A549 treated with CpdA at 1 μM for 4 hours (cell line): Measurements from ENCODE around the gene CLEC11A. TPM values are rescaled to one million over a fixed set of nuclear protein-coding genes. Genes with fewer than 3 reads are reported as not detected.

ENCODE experiments used
- total RNA-seq: library from RNA; stranded (reverse); fragments of 200-300 nt; extraction: Qiagen RNA extraction; gene quantifications from 5 replicates; pipeline ENCODE4 v1.2.3, GENCODE V29; 2022; ENCODE audit warnings: low read depth

CLEC11A gene, protein sequence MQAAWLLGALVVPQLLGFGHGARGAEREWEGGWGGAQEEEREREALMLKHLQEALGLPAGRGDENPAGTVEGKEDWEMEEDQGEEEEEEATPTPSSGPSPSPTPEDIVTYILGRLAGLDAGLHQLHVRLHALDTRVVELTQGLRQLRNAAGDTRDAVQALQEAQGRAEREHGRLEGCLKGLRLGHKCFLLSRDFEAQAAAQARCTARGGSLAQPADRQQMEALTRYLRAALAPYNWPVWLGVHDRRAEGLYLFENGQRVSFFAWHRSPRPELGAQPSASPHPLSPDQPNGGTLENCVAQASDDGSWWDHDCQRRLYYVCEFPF
- 5.1 to 9.7 TPM (median 9.2 TPM) in 5 replicates for total RNA-seq

GRCh38 chr19:50723069-50723468 lies at the start of gene CLEC11A:
TSS of gene CLEC11A (plus strand) at chr19:50723364. CDS start at chr19:50723526, 162 bp downstream.

DNA sequence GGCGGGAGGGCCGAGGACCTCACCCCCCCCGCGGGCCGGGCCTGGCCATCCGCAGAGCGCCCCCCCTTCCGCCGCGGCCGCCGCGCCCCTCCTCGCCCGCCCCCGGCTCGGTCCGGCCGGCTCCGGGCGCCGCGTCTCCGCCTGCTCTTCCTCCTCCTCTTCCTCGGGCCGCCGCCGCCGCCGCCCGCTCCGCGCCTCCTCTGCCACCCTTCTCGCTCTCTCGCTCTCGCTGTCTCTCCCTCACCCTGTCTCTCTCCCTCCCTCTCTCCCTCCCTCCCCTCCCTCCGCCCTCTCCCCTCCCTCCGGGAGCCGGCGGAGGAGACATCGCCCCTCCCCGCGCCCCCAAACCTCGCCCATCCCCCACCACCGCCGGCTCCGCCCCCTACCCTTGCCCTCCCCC lies 3.6 kb upstream of the CLEC11A start, which contains the start of gene SHANK1:
Gene SHANK1 (minus strand): TSS at position 237 of the 400 bp plus-strand sequence. CDS start 2,883 bp downstream, outside the sequence.

DNA sequence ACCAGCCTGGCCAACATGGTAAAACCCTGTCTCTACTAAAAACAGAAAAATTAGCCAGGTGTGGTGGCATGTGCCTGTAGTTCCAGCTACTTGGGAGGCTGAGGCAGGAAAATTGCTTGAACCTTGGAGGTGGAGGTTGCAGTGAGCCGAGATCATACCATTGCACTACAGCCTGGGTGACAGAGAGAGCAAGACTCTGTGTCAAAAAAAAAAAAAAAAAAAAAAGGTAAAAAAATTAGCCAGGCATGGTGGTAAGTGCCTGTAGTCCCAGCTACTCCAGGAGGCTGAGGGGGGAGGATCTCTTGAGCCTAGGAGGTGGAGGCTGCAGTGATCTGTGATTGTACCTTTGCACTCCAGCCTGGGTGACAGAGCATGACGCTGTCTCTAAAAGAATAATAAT lies 47.0 kb downstream of the CLEC11A start, which contains the start of gene GPR32:
Gene GPR32 (plus strand): TSS at position 301 of the 400 bp plus-strand sequence. CDS start 137 bp downstream, outside the sequence.

Other genes with a start within 250 kb of the CLEC11A start
- 104 to 161 TPM (median 149 TPM) in 5 replicates for gene EMC10, start 246.9 kb upstream of the CLEC11A start, total RNA-seq
- 1.9 to 2.3 TPM (median 2.2 TPM) in 5 replicates for gene GARIN5A, start 246.5 kb upstream of the CLEC11A start, total RNA-seq
- gene JOSD2, start 212.2 kb upstream of the CLEC11A start, total RNA-seq, result 52.1 to 89.0 TPM (median 82.4 TPM) in 5 replicates
- gene ASPDH, start 209.5 kb upstream of the CLEC11A start, total RNA-seq, result not detected in 5 replicates
- 0.31 to 0.76 TPM (median 0.60 TPM) in 5 replicates for gene LRRC4B, start 154.9 kb upstream of the CLEC11A start, total RNA-seq
- 0.36 to 0.76 TPM (median 0.51 TPM) in 5 replicates for gene SYT3, start 83.5 kb upstream of the CLEC11A start, total RNA-seq
- gene C19orf81, start 73.9 kb upstream of the CLEC11A start, total RNA-seq, result 4.4 to 11.2 TPM (median 9.5 TPM) in 5 replicates
- 0.07 to 0.35 TPM (median 0.20 TPM) in 5 replicates for gene SHANK1, start 3.6 kb upstream of the CLEC11A start, total RNA-seq
- not detected in 5 replicates for gene GPR32, start 47.1 kb downstream of the CLEC11A start, total RNA-seq
- not detected in 5 replicates for gene ACP4, start 67.1 kb downstream of the CLEC11A start, total RNA-seq
- gene KLK1, start 100.4 kb downstream of the CLEC11A start, total RNA-seq, result 0.10 to 0.41 TPM (median 0.16 TPM) in 3 of 5 replicates, not detected in the others
- gene KLK15, start 110.2 kb downstream of the CLEC11A start, total RNA-seq, result not detected in 5 replicates
- not detected in 5 replicates for gene KLK3, start 131.6 kb downstream of the CLEC11A start, total RNA-seq
- 0.03 TPM in 1 of 5 replicates, not detected in the others for gene KLK2, start 150.1 kb downstream of the CLEC11A start, total RNA-seq
- 0.14 to 0.22 TPM in 2 of 5 replicates, not detected in the others for gene KLK4, start 188.0 kb downstream of the CLEC11A start, total RNA-seq
- 0.17 TPM in 1 of 5 replicates, not detected in the others for gene KLK5, start 229.7 kb downstream of the CLEC11A start, total RNA-seq
- 0.21 to 0.82 TPM (median 0.33 TPM) in 4 of 5 replicates, not detected in the other for gene KLK6, start 246.2 kb downstream of the CLEC11A start, total RNA-seq